Measurements from ENCODE around the gene EPM2AIP1.

DNA sequence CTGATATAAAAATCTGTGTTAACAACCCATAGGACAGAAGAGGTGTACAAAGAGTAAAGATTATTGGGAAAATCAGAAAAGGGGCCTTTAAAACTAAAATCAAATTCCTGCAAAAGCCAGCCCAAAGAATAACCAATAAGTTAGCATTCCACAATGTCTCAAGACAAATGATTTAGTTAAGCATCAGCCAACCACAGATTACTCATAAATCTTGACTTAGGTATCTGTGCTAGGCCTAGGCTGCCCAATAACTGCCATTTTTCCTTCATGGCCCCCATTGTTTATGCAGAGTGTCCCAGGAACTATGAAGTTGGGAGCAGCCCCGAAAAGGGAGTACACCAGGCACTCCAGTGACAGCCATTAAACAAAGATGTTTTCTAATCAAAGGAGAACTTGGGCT lies 55.4 kb downstream of the EPM2AIP1 start:
- TF ChIP-seq EP300 (IDR thresholded peaks at IDR 0.05) (no peak), FOXS1 (CRISPR knock-in tag; IDR thresholded peaks at IDR 0.05) (no peak), POLR2AphosphoS2 (conservative IDR thresholded peaks at IDR 0.05; ENCODE audit: low read length) (no peak), POLR2A (IDR thresholded peaks at IDR 0.05; ENCODE audit: low read length) (no peak)
- TF ChIP-seq, protein P1, sequence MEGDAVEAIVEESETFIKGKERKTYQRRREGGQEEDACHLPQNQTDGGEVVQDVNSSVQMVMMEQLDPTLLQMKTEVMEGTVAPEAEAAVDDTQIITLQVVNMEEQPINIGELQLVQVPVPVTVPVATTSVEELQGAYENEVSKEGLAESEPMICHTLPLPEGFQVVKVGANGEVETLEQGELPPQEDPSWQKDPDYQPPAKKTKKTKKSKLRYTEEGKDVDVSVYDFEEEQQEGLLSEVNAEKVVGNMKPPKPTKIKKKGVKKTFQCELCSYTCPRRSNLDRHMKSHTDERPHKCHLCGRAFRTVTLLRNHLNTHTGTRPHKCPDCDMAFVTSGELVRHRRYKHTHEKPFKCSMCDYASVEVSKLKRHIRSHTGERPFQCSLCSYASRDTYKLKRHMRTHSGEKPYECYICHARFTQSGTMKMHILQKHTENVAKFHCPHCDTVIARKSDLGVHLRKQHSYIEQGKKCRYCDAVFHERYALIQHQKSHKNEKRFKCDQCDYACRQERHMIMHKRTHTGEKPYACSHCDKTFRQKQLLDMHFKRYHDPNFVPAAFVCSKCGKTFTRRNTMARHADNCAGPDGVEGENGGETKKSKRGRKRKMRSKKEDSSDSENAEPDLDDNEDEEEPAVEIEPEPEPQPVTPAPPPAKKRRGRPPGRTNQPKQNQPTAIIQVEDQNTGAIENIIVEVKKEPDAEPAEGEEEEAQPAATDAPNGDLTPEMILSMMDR (IDR thresholded peaks at IDR 0.05): no peak
